H1 (cell line): Measurements from ENCODE around the gene EHD4. TPM values are rescaled to one million over a fixed set of nuclear protein-coding genes. Genes with fewer than 3 reads are reported as not detected.

Experiments
- CTCF ChIA-PET: fragments of 300-600 bp; sonication (Branson Sonifier 250); formaldehyde crosslinking; loops from one replicate; lab custom pipeline; 2021; ENCODE audit not compliant: partially characterized antibody; lab: Charles Lee
- POLR2A ChIA-PET: fragments of 300-600 bp; sonication (Branson Sonifier 250); formaldehyde crosslinking; loops from one replicate; lab custom pipeline; 2021; ENCODE audit warnings: inconsistent platforms; ENCODE audit not compliant: partially characterized antibody; lab: Charles Lee
- DNase-seq, 2 experiments: peaks; one replicate each; pipeline versions ENCODE4 v3.0.0 to v3.0.0-alpha.2; 2010 to 2022; ENCODE audit warnings: low spot score in 2 of 2, low read depth in 1 of 2, mixed read lengths in 1 of 2
- FAIRE-seq: peaks from 2 replicates; lab custom pipeline; 2011; peaks lifted over from hg19 to GRCh38; lab: Jason Lieb, UNC
- H2AFZ ChIP-seq: 2 replicates; pipeline ENCODE4 v1.8.1; 2012; ENCODE audit warnings: low read length, inconsistent platforms
- H2AK5ac ChIP-seq: 2 replicates; pipeline ENCODE4 v1.6.1; 2013; ENCODE audit warnings: low read depth, low read length
- H2BK120ac ChIP-seq: replicated peaks from 2 replicates; pipeline ENCODE3; 2013; ENCODE audit warnings: low read depth, low read length, inconsistent platforms
- H2BK12ac ChIP-seq: 2 replicates; pipeline ENCODE4 v1.6.1; 2013; ENCODE audit warnings: low read depth, low read length
- H2BK15ac ChIP-seq: 2 replicates; pipeline ENCODE4 v1.6.1; 2013; ENCODE audit warnings: low read length
- H2BK20ac ChIP-seq: 2 replicates; pipeline ENCODE4 v1.6.1; 2013; ENCODE audit warnings: low read length
- H2BK5ac ChIP-seq: 2 replicates; pipeline ENCODE4 v1.6.1; 2013; ENCODE audit warnings: low read depth, low read length
- H3K14ac ChIP-seq: 2 replicates; pipeline ENCODE4 v1.6.1; 2013; ENCODE audit warnings: inconsistent platforms; ENCODE audit not compliant: insufficient read length
- H3K18ac ChIP-seq: 2 replicates; pipeline ENCODE4 v1.6.1; 2013; ENCODE audit warnings: low read length; ENCODE audit errors: extremely low read depth
- H3K23ac ChIP-seq: 2 replicates; pipeline ENCODE4 v1.6.1; 2013; ENCODE audit warnings: inconsistent platforms; ENCODE audit not compliant: insufficient read length
- H3K23me2 ChIP-seq: 2 replicates; pipeline ENCODE4 v1.6.1; 2013; ENCODE audit warnings: low read depth, low read length
- H3K27ac ChIP-seq: 2 replicates; pipeline ENCODE4 v1.6.1; 2011; ENCODE audit warnings: low read depth, low read length, inconsistent platforms
- H3K27me3 ChIP-seq, 4 experiments: replicated peaks in 1 of 4; 1 replicate in 1 of 4; 2 replicates in 3 of 4; pipeline versions ENCODE4 v1.6.1 to v1.8.1; 2011 to 2013; ENCODE audit warnings: low read length in 3 of 4, mild to moderate bottlenecking in 3 of 4, inconsistent platforms in 2 of 4, mixed read lengths in 2 of 4, moderate library complexity in 1 of 4; ENCODE audit not compliant: control insufficient read depth in 3 of 4, insufficient read depth in 3 of 4; ENCODE audit errors: extremely low read depth in 1 of 4
- H3K36me3 ChIP-seq, 4 experiments: 2 replicates each; pipeline versions ENCODE4 v1.6.1 to v1.8.1; 2011 to 2013; ENCODE audit warnings: mild to moderate bottlenecking in 4 of 4, low read length in 3 of 4, moderate library complexity in 2 of 4, control low read depth in 1 of 4, inconsistent platforms in 1 of 4; ENCODE audit not compliant: insufficient read depth in 4 of 4, control insufficient read depth in 2 of 4
- H3K4ac ChIP-seq: replicated peaks from 2 replicates; pipeline ENCODE3; 2013; ENCODE audit warnings: low read length, low read depth, mixed read lengths, inconsistent platforms; ENCODE audit not compliant: insufficient read length
- H3K4me1 ChIP-seq, 4 experiments: replicated peaks in 1 of 4; 1 replicate in 1 of 4; 2 replicates in 3 of 4; pipeline versions ENCODE4 v1.6.1 to v1.8.1; 2011 to 2013; ENCODE audit warnings: low read length in 3 of 4, inconsistent platforms in 2 of 4, mixed read lengths in 1 of 4; ENCODE audit not compliant: insufficient read depth in 4 of 4, control insufficient read depth in 3 of 4
- H3K4me2 ChIP-seq, 2 experiments: 2 replicates each; pipeline versions ENCODE4 v1.6.1 to v1.8.1; 2011 to 2013; ENCODE audit warnings: low read depth in 2 of 2, low read length in 2 of 2, control low read depth in 1 of 2, inconsistent platforms in 1 of 2, mild to moderate bottlenecking in 1 of 2; ENCODE audit not compliant: insufficient read depth in 1 of 2
- H3K4me3 ChIP-seq, 4 experiments: fragments of 200-600, 300-600 bp in 1 of 4; sonication (generic), shearing (Covaris generic), sonication (Bioruptor Twin) in 1 of 4; 2 replicates each; pipeline versions ENCODE4 v1.5.1 to v1.8.1; 2011 to 2016; ENCODE audit warnings: low read length in 4 of 4, low read depth in 3 of 4, control low read depth in 2 of 4, inconsistent platforms in 2 of 4, mild to moderate bottlenecking in 2 of 4, mixed read lengths in 1 of 4, moderate library complexity in 1 of 4; ENCODE audit not compliant: insufficient read depth in 2 of 4; ENCODE audit errors: extremely low read depth in 1 of 4
- H3K56ac ChIP-seq: replicated peaks from 2 replicates; pipeline ENCODE3; 2013; ENCODE audit warnings: low read depth, mild to moderate bottlenecking, mixed read lengths, low read length, inconsistent platforms; ENCODE audit not compliant: insufficient read length
- H3K79me1 ChIP-seq: 2 replicates; pipeline ENCODE4 v1.6.1; 2013; ENCODE audit warnings: low read depth, low read length, control low read depth
- H3K79me2 ChIP-seq, 2 experiments: 2 replicates each; pipeline versions ENCODE4 v1.6.1 to v1.8.1; 2012 to 2013; ENCODE audit warnings: low read length in 2 of 2, mild to moderate bottlenecking in 2 of 2, inconsistent platforms in 1 of 2; ENCODE audit not compliant: insufficient read depth in 2 of 2, control insufficient read depth in 1 of 2
- H3K9ac ChIP-seq, 4 experiments: replicated peaks in 1 of 4; 1 replicate in 1 of 4; 2 replicates in 3 of 4; pipeline versions ENCODE4 v1.6.1 to v1.8.1; 2011 to 2013; ENCODE audit warnings: low read depth in 3 of 4, low read length in 3 of 4, control low read depth in 2 of 4, mild to moderate bottlenecking in 2 of 4, moderate library complexity in 2 of 4, inconsistent platforms in 1 of 4; ENCODE audit errors: extremely low read depth in 1 of 4
- H3K9me3 ChIP-seq, 2 experiments: 2 replicates each; pipeline versions ENCODE4 v1.6.1 to v1.8.1; 2012 to 2013; ENCODE audit warnings: mild to moderate bottlenecking in 2 of 2, moderate library complexity in 2 of 2, control low read depth in 1 of 2, inconsistent platforms in 1 of 2, low read depth in 1 of 2, low read length in 1 of 2, mixed read lengths in 1 of 2; ENCODE audit not compliant: insufficient read depth in 2 of 2
- H4K20me1 ChIP-seq, 2 experiments: replicated peaks in 1 of 2; 2 replicates each; pipeline versions ENCODE3 to v1.8.1; 2011 to 2013; ENCODE audit warnings: inconsistent platforms in 2 of 2, low read length in 2 of 2, mild to moderate bottlenecking in 1 of 2; ENCODE audit not compliant: insufficient read depth in 2 of 2, control insufficient read depth in 1 of 2
- H4K5ac ChIP-seq: 2 replicates; pipeline ENCODE4 v1.6.1; 2013; ENCODE audit warnings: low read length, low read depth, mixed read lengths, inconsistent platforms; ENCODE audit not compliant: insufficient read length
- H4K8ac ChIP-seq: 2 replicates; pipeline ENCODE4 v1.8.0; 2013; ENCODE audit warnings: mild to moderate bottlenecking, moderate library complexity, low read length, inconsistent platforms; ENCODE audit not compliant: insufficient read depth; ENCODE audit errors: extremely low read depth
- H4K91ac ChIP-seq: replicated peaks from 2 replicates; pipeline ENCODE3; 2013; ENCODE audit warnings: low read length, mixed read lengths, inconsistent platforms; ENCODE audit not compliant: insufficient read length
- BRCA1 ChIP-seq: IDR thresholded peaks from 2 replicates; pipeline ENCODE4 v1.6.1; 2012; ENCODE audit warnings: low read depth, low read length, improper control_type of control experiment
- CBX5 ChIP-seq: fragments of 300-800, 300-1000 bp; sonication (generic); IDR thresholded peaks from 2 replicates; pipeline ENCODE4 v1.7.1; 2016; ENCODE audit warnings: antibody characterized with exemption, low read length, low read depth
- CHD2 ChIP-seq: IDR thresholded peaks from 2 replicates; pipeline ENCODE4 v1.6.1; 2012; ENCODE audit warnings: low read length, improper control_type of control experiment
- HDAC6 ChIP-seq: IDR thresholded peaks from one replicate; pipeline ENCODE4 v1.7.1; 2012; ENCODE audit warnings: low read depth, mild to moderate bottlenecking, inconsistent platforms, low read length, moderate library complexity
- POU5F1 ChIP-seq: IDR thresholded peaks from 2 replicates; pipeline ENCODE4 v1.6.1; 2011; ENCODE audit warnings: low read depth, mild to moderate bottlenecking, low read length, moderate library complexity
- RFX5 ChIP-seq: IDR thresholded peaks from 2 replicates; pipeline ENCODE4 v1.6.1; 2011; ENCODE audit warnings: low read depth, low read length, improper control_type of control experiment, borderline replicate concordance
- TEAD4 ChIP-seq: IDR thresholded peaks from 2 replicates; pipeline ENCODE4 v1.6.1; 2012; ENCODE audit warnings: low read depth, low read length, inconsistent platforms, mixed read lengths
- WGBS, 2 experiments: shearing (Covaris generic) in 1 of 2; methylation state at CpG; one replicate each; pipeline versions ENCODE4 v1.1.6 to v1.1.7; 2013 to 2015; ENCODE audit warnings: low lambda C conversion rate in 2 of 2, mixed read lengths in 2 of 2, inconsistent platforms in 1 of 2, low coverage in 1 of 2, missing lambda C conversion rate in 1 of 2; ENCODE audit not compliant: insufficient replicate concordance in 2 of 2, insufficient coverage in 1 of 2, insufficient read length in 1 of 2; ENCODE audit errors: extremely low coverage in 1 of 2, missing lambda C conversion rate in 1 of 2; 5-methylcytosine and 5-hydroxymethylcytosine counted together
- polyA plus RNA-seq, 7 experiments: library from polyadenylated mRNA; depleted of rRNA in 3 of 7; stranded (reverse) in 5 of 7; unstranded in 2 of 7; fragments of >200 nt in 5 of 7; fragments of 200-250 nt in 2 of 7; gene quantifications; 1 replicate in 5 of 7; 2 replicates in 1 of 7; 4 replicates in 1 of 7; pipeline versions ENCODE4 v1.2.1 to v1.2.3, GENCODE V29; 2011 to 2013; ENCODE audit warnings: missing spikeins in 2 of 7, mixed read lengths in 2 of 7
- total RNA-seq: library from RNA; stranded (reverse); fragmentation: NEBNext Ultra II Directional; extraction: Animal tissue kit (Norgen Biotek cat#: 25700); gene quantifications from 2 replicates; pipeline ENCODE4 v1.2.1, GENCODE V29; 2021
- TF ChIP-seq, protein P1 (sequence below): IDR thresholded peaks from 2 replicates; pipeline ENCODE4 v1.6.1; 2011; ENCODE audit warnings: low read depth, mild to moderate bottlenecking, low read length; ENCODE audit not compliant: insufficient read depth
- TF ChIP-seq, protein P2 (sequence below): IDR thresholded peaks from 2 replicates; pipeline ENCODE4 v1.6.1; 2012; ENCODE audit warnings: low read length, inconsistent platforms

The EHD4 gene
- total and polyA plus RNA-seq, 2 of the 8 experiments (the other 6 are each of a cell fraction or from before 2014, with no cell fraction given), result 17.5 to 24.5 TPM

DNA sequence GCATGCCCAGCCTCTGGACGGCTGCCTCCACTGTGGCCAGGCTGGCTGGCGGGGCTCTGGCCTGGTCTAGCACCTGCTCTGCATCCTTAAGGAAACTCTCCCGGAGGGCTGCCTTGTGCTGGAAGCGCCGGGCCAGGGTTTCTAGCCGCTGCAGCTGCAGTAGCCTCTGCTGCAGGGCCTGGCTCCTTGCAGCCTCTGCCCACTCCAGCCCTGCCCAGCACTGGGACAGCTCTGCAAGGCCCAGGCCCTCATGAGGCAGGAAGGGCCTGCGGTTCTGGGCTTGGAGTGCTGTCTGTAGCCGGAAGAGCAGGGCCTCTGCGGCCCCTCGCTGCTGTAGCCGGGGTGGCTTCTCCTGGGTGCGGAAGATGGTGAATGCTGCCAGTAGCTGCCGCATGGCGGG lies 86.5 kb downstream of the EHD4 start:
- H4K20me1 ChIP-seq, result no peaks in the 10 kb centered on the region
- FAIRE-seq, result no peak
- CTCF ChIA-PET, result interaction anchor here (0.6 to 3.0 kb wide), 8 partner anchors 9 to 734 kb away, joined by 3 to 8 read pairs (median 4); no protein-coding TSS in a partner anchor
- TF ChIP-seq BRCA1 (no peak), HDAC6 (no peak), CBX5 (no peak), POU5F1 (no peak), TEAD4 (no peak), RFX5 (no peak), CHD2 (no peak)
- TF ChIP-seq, protein P1, sequence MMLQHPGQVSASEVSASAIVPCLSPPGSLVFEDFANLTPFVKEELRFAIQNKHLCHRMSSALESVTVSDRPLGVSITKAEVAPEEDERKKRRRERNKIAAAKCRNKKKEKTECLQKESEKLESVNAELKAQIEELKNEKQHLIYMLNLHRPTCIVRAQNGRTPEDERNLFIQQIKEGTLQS, result no peak
- TF ChIP-seq, protein P2, sequence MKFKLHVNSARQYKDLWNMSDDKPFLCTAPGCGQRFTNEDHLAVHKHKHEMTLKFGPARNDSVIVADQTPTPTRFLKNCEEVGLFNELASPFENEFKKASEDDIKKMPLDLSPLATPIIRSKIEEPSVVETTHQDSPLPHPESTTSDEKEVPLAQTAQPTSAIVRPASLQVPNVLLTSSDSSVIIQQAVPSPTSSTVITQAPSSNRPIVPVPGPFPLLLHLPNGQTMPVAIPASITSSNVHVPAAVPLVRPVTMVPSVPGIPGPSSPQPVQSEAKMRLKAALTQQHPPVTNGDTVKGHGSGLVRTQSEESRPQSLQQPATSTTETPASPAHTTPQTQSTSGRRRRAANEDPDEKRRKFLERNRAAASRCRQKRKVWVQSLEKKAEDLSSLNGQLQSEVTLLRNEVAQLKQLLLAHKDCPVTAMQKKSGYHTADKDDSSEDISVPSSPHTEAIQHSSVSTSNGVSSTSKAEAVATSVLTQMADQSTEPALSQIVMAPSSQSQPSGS, result no peak

More for the DNA sequence above, 86.5 kb downstream of the EHD4 start:
- peaks cover 4% of the 10 kb centered on the region; the same call in 1 of the 2 replicates for H3K23me2 ChIP-seq
- H3K4ac ChIP-seq, result no peak overlapping the region
- no peak overlapping the region for H4K5ac ChIP-seq
- peaks cover 18 to 27% (median 25%) of the 10 kb centered on the region in 4 experiments for H3K27me3 ChIP-seq
- H2AK5ac ChIP-seq, result no peak overlapping the region
- no peaks in the 10 kb centered on the region for H3K79me1 ChIP-seq
- 95% methylated on average over 14 of the region's 14 CpGs; no CpG with 5 or more reads in 1 of the 2 experiments for WGBS, 2 experiments
- H3K56ac ChIP-seq, result no peak overlapping the region
- H3K9ac ChIP-seq, result no peak overlapping the region
- no peak overlapping the region for H2BK20ac ChIP-seq
- H3K79me2 ChIP-seq, result no peaks in the 10 kb centered on the region
- no peak overlapping the region for H2BK120ac ChIP-seq
- H3K18ac ChIP-seq, result no peak overlapping the region
- no peak overlapping the region for H3K4me2 ChIP-seq
- H2AFZ ChIP-seq, result no peak overlapping the region
- no peak overlapping the region for H3K23ac ChIP-seq
- no peak overlapping the region for H3K14ac ChIP-seq
- no peak overlapping the region for H2BK5ac ChIP-seq
- no peak overlapping the region for H2BK12ac ChIP-seq
- H3K36me3 ChIP-seq, result no peaks in the 10 kb centered on the region
- POLR2A ChIA-PET, result interaction anchor here (1.2 to 1.4 kb wide), 3 partner anchors 9 to 29 kb away, joined by 3 to 6 read pairs (median 3); no protein-coding TSS in a partner anchor
- no peak overlapping the region for H4K8ac ChIP-seq
- no peak overlapping the region for H3K4me3 ChIP-seq
- H3K27ac ChIP-seq, result no peak overlapping the region
- peaks cover 0 to 9% (median 4%) of the 10 kb centered on the region in 4 experiments; a peak in 6 of 7 replicates for H3K4me1 ChIP-seq
- H4K91ac ChIP-seq, result no peak overlapping the region
- no peaks in the 10 kb centered on the region for H3K9me3 ChIP-seq
- DNase-seq, result no peak
- no peak overlapping the region for H2BK15ac ChIP-seq
